Fibroblast of upper back skin (primary cell): ENCODE measurements around the gene ZNF260.

Source experiments
- DNase-seq: peaks from one replicate; pipeline ENCODE4 v3.0.0-alpha.2; 2013

Gene ZNF260

DNA sequence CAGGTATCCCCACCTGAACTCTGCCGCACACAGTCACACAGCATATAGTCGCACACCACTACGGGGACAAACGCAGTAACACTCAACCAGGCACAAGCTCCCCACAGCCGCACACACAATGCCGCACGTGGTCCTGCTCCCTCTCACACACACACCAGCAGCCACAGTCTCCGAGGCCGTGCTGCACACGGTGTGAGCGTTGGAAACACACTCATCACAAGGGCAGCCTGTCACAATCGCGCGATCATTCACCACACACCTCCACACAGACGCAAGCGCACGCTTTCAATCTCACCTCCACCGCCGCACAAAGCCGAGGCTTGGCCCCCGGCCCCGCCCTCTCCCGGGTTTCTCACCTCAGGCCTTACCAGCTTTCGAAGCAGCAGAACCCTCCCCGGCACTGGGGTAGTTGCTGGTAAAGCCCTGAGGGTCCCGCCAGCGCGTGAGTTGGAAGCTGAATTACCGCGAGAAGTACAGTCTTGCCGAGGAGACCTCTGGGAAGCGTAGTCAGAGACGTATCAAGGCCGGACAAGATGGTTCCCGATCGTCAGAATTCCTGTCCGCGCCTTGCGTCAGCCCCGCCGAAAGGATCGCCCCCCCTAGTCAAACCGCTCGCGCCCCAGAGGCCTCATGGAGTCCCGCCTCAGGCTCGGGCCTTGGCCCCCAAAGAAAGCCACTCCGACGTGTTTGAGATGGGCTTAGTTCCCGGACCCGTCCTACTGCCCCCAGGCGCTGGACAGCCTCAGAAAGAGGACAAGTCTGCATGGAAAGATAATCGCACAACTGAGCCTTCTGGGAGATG lies 38.8 kb downstream of the ZNF260 start, which contains the start of gene ZNF566:
Gene ZNF566, minus strand, starts transcription at position 444 of the 802 bp plus-strand sequence. CDS start 13,004 bp downstream, outside the sequence.
- peak; percentile 97 for DNase-seq

DNA sequence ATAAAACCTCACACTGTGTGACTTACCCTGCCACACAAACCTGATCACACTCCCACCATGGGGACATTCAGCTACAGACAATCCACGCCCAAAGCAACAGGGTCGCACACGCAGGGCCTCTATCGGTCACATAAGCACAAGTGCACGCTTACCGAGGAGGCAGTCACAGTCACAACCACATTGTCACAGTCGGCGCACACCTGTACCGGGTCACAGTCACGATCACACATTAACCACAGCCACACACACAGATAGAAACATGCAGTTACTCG lies 39.3 kb downstream of the ZNF260 start:
- DNase-seq = no peak

DNA sequence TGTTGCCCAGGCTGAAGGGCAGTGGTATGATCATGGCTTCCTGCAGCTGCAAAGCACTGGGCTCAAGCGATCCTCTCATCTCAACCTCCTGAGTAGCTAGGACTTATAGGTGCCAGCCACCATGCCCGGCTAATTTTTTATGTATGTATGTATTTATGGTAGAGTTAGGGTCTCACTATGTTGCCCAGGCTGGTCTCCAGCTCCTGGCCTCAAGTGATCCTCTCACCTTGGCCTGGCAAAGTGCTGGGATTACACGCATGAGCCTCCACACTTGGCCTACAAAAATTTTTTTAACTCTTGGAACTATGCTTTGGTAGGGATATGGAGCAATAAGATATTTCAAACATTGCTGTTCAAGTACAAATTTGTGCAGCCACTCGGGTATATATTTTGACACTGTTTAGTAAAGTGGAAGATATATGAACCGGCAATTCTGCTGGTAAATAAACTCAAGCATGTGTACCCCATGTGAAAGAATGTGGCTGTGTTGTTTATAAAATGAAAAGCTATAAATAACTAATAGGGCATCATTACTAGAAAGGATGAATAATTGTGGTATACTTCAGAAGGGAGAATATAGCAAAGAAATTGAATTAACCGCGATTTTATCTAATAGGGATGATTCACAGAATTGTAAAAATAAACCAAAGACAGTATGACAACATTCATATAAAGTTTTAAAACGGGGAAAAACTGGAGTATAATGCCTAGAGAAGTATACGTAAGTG lies 39.8 kb downstream of the ZNF260 start:
- DNase-seq = no peak

DNA sequence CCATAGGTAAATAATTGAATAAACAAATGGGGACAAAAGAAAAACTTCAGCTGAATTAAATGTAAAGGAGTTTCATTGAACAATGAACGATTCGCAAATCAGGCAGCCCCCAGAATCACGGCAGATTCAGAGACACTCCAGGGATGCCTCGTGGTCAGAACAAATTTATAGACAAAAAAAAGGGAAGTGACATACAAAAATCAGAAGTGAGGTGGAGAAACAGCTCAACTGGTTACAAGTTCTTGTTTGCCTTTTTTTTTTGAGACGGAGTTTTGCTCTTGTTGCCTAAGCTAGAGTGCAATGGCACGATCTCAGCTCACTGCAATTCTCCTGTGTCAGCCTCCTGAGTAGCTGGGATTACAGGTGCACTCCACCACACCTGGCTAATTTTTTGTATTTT lies 44.4 kb downstream of the ZNF260 start:
- no peak for DNase-seq

GRCh38 chr19:36482876-36483275 lies 45.2 kb downstream of the ZNF260 start:
- no peak for DNase-seq
